HEK293 (cell line): ENCODE data around the gene DCAF8.

ENCODE experiments used
- CTCF ChIP-seq: fragments of 450-650 bp; formaldehyde crosslinking; IDR thresholded peaks from 2 replicates; pipeline ENCODE4 v1.5.1; 2016; ENCODE audit warnings: missing biosample characterization, missing genetic modification characterization
- ZBTB10 ChIP-seq: fragments of 450-650 bp; formaldehyde crosslinking; IDR thresholded peaks from 2 replicates; pipeline ENCODE4 v1.5.1; 2016; ENCODE audit warnings: missing biosample characterization, missing genetic modification characterization
- ZNF211 ChIP-seq: fragments of 450-650 bp; formaldehyde crosslinking; IDR thresholded peaks from 2 replicates; pipeline ENCODE4 v1.5.1; 2016; ENCODE audit warnings: low read depth, missing biosample characterization, missing genetic modification characterization
- ZNF324 ChIP-seq: fragments of 450-650 bp; formaldehyde crosslinking; IDR thresholded peaks from 2 replicates; pipeline ENCODE4 v1.5.1; 2016; ENCODE audit warnings: missing biosample characterization, missing genetic modification characterization
- ZNF549 ChIP-seq: fragments of 450-650 bp; IDR thresholded peaks from 2 replicates; pipeline ENCODE4 v1.5.1; 2018; ENCODE audit warnings: missing biosample characterization, missing genetic modification characterization, mild to moderate bottlenecking, inconsistent platforms, moderate library complexity
- ZNF670 ChIP-seq: fragments of 450-650 bp; formaldehyde crosslinking; IDR thresholded peaks from 2 replicates; pipeline ENCODE4 v1.5.1; 2016; ENCODE audit warnings: missing biosample characterization, missing genetic modification characterization, low read depth
- ZNF76 ChIP-seq: fragments of 450-650 bp; formaldehyde crosslinking; IDR thresholded peaks from 2 replicates; pipeline ENCODE4; 2016; ENCODE audit warnings: low read depth, missing biosample characterization, missing genetic modification characterization, borderline replicate concordance
- TF ChIP-seq, protein P1 (sequence below): fragments of 450-650 bp; formaldehyde crosslinking; IDR thresholded peaks from 2 replicates; pipeline ENCODE4 v1.5.1; 2016; ENCODE audit warnings: missing biosample characterization, missing genetic modification characterization

- TF ChIP-seq CTCF (tag by site-specific recombination) (no peak), ZNF324 (tag by site-specific recombination) (no peak), ZBTB10 (tag by site-specific recombination) (no peak), ZNF76 (tag by site-specific recombination) (no peak), ZNF670 (tag by site-specific recombination) (no peak), ZNF549 (tag by site-specific recombination) (no peak), ZNF211 (tag by site-specific recombination) (no peak)
- TF ChIP-seq, protein P1, sequence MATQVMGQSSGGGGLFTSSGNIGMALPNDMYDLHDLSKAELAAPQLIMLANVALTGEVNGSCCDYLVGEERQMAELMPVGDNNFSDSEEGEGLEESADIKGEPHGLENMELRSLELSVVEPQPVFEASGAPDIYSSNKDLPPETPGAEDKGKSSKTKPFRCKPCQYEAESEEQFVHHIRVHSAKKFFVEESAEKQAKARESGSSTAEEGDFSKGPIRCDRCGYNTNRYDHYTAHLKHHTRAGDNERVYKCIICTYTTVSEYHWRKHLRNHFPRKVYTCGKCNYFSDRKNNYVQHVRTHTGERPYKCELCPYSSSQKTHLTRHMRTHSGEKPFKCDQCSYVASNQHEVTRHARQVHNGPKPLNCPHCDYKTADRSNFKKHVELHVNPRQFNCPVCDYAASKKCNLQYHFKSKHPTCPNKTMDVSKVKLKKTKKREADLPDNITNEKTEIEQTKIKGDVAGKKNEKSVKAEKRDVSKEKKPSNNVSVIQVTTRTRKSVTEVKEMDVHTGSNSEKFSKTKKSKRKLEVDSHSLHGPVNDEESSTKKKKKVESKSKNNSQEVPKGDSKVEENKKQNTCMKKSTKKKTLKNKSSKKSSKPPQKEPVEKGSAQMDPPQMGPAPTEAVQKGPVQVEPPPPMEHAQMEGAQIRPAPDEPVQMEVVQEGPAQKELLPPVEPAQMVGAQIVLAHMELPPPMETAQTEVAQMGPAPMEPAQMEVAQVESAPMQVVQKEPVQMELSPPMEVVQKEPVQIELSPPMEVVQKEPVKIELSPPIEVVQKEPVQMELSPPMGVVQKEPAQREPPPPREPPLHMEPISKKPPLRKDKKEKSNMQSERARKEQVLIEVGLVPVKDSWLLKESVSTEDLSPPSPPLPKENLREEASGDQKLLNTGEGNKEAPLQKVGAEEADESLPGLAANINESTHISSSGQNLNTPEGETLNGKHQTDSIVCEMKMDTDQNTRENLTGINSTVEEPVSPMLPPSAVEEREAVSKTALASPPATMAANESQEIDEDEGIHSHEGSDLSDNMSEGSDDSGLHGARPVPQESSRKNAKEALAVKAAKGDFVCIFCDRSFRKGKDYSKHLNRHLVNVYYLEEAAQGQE, result no peak
Measured at GRCh38 chr1:160244209-160244608, 18.1 kb downstream of the DCAF8 start.
